Activated effector memory CD4-positive, alpha-beta T cell treated with Interleukin-2 at 50 U/mL for 16 hours (primary cell): ENCODE results near the gene TLE1.
"Not testable (repeated sequence)": the region's sequence is repeated elsewhere in the genome, so short reads cannot be mapped to it uniquely, and the experiment has no call there.

Experiments
- DNase-seq: peaks from one replicate; pipeline ENCODE4 v3.0.0-alpha.2; 2020

Gene TLE1

GRCh38 chr9:81598811-81599210 is 90.5 kb downstream of the TLE1 start:
- DNase-seq = no peak

GRCh38 chr9:81598123-81598497 is 91.2 kb downstream of the TLE1 start:
- no peak for DNase-seq

GRCh38 chr9:81597419-81598122 is 91.8 kb downstream of the TLE1 start:
- no peak for DNase-seq

- DNase-seq = no peak
Measured at GRCh38 chr9:81596679-81597418, 92.5 kb downstream of the TLE1 start.

DNA sequence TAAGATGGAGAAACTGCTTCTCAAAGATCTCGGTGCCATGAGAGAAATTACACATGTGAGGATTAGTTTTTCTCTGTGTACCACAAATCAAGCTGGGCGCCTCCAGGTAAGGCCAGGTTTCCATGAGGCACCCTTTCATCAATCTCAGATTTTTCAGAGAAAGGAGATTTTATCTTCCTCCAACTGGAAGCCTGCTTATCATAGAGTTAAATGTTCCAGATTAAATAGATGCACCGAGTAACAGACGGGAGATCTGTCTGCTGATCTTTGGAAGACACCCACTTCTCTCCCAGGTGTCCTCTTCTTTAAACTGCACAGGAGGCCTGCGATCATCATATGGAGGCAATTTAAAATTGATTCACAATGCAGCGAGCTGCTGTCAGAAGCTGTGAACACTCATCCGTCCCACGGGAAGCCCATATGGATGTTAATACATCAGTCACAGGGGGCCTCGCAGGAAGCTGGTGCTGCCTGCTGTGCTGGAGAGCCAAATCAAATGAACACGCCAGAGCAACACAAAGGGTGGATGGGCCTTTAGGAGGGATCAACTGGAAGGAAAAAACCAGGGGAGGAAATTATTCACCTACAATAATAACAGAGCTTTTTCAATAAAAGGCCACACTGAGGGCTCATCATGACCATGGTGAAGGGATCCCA is 93.3 kb downstream of the TLE1 start:
- no peak for DNase-seq

GRCh38 chr9:81595293-81595692 is 94.1 kb downstream of the TLE1 start:
- not testable (repeated sequence) for DNase-seq

GRCh38 chr9:81594415-81594814 is 94.9 kb downstream of the TLE1 start:
- DNase-seq = no peak

DNA sequence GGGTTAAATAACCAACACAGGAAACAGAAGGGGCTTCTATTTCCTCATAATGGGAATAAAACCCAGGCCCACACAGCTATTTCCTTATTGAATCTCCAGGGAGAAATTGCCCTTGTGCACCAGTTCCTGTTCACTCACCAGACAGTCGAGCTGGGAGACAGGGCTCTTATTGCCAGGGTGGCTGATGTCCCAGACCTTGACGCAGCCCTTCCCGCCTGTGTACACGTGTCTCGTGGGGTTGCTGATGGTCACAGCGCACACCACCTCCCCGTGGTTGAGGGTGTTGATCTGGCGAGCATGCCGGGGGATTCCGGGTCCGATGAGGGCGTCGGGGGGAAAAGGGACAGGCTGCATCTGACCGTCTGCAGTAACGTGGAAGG is 96.5 kb downstream of the TLE1 start:
- no peak for DNase-seq

DNA sequence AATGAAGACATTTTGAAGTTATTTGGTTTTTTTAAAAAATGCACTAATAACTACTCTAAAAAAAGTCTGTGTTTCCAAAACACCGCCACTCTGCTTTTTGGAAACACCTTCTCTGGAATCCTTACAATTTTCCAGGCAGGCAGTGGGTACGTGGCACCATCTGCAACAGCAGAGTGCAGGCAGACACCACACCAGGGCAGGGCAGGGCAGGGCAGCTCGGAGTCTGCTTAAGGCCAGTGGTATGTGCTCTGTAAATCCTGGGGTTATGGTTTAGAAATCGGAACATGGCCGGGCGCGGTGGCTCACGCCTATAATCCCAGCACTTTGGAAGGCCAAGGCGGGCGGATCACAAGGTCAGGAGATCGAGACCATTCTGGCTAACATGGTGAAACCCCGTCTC is 97.6 kb downstream of the TLE1 start:
- DNase-seq = no peak

GRCh38 chr9:81590688-81591087 is 98.7 kb downstream of the TLE1 start:
- DNase-seq = no peak

- DNase-seq = no peak
Measured at GRCh38 chr9:81589819-81590218, 99.5 kb downstream of the TLE1 start.

DNA sequence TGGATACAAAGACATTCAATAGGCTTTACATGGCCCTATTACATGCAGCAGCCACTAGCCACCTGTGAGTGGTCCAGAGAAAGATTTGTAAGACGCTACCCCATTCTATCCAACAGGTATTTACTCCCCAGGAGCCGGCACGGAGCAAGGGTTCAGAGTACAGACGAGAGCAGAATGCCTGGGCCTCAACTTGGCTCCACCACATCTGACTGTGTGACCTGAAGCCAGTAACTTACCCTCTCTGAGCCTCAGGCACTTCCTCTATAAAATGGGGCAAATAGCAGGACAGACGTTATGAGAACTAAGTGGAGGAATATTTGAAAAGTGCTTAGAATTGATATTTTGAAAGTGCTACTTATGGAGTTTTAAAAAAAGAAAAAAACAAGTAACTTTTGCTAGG is 100.0 kb downstream of the TLE1 start:
- DNase-seq = no peak

- DNase-seq = no peak
Measured at GRCh38 chr9:81588148-81588871, 101.0 kb downstream of the TLE1 start.

GRCh38 chr9:81586786-81587185 is 102.6 kb downstream of the TLE1 start:
- DNase-seq = no peak

DNA sequence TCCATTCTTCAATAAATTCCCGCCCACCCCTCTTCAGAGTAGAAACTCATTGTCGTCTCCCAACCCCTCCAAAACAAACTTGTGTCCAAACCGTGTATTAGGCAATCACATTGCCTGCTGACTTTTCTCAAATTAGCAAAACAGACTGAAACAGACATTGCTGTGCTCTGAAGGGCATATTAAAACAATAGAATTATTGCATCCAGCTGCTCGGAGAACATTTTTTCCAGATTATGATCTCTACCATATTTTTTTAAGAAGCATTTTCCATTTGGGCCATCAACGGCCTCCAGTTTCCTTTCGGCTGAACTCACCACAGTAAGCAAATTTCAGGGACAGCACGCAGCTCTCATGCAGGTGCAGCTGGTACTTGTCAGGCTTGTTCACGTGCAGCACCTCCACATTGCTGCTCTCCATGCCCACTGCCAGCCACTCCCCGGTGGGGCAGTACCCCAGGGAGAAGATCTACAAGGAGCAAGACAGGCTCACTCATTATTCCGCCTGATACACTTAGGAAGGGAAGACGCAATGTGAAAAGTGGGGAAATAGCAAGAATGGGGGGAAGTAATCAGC is 104.1 kb downstream of the TLE1 start:
- DNase-seq = no peak

DNA sequence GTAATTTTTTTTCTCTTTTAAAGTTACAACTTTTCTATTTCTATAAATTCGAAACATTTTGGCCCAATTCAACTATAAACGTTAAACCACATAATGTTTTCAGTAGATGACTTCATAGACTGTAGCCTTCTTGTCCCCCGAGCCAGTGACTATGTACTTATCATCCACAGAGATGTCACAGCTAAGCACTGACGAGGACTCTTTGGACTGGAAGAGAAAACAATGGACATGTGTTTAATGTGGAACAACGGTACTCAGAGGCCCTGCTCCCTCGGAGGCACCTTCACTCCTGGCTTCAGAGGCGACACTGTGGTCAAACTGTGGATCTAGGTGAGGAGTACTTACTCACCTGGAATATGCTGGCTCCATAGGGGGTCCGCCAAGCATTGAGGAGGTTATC is 105.2 kb downstream of the TLE1 start:
- DNase-seq = no peak

DNA sequence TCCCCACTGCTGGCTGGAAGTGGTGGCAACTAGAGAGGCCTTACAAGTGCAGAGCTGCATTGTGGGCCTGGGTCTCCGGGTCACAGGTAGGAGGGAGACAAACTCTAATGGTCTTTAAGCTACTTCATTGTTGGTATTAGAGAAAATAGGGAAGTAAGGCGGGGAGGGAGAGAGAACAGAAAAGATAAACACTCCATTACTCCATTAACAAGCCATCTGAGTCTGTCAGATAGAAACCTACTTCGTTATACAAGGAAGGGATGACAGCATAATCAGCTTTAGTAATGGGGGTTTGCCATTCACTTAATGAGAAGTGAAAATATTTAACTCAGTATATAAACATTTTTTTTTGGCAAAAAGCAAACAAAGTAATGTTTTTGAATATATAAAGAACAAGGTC is 107.4 kb downstream of the TLE1 start:
- DNase-seq = no peak

DNA sequence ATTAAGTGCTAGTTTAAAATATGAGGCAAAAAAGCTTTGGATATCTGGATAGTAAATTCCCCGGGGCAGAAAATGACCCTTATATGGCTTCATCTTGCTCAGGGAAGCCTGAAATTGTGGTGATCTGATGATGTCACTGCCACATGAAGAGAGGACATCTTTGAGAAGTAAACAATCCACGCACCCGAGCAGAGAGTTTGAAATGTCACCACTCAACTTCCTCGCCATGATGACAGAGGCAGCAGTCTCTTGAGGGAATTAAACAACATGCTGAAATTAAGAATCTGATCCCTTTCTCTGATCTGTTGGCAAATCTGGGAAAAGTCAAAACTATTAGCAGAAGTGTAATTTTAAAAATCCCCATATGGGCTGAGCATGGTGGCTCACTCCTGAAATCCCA is 110.0 kb downstream of the TLE1 start:
- no peak for DNase-seq

DNA sequence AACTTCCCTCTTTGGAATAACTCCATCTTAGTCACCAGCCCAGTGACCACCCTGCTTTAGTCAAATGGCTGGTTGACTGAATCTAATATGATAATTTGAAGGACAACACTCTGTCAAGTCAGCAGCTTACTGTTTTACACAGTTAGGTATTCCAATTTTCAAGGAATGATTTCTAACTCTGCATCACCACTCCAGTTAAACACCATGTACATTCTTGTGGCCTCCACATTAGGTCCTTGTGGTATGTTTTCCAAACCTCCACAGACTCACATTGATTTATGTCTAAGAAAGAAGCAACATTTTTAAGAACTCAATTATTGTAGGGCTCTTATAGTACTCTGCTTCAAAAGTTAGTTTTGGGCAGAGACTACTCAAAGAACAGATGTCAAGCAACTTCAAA is 110.7 kb downstream of the TLE1 start:
- no peak for DNase-seq

- no peak for DNase-seq
Measured at GRCh38 chr9:81575956-81576355, 113.4 kb downstream of the TLE1 start.

DNA sequence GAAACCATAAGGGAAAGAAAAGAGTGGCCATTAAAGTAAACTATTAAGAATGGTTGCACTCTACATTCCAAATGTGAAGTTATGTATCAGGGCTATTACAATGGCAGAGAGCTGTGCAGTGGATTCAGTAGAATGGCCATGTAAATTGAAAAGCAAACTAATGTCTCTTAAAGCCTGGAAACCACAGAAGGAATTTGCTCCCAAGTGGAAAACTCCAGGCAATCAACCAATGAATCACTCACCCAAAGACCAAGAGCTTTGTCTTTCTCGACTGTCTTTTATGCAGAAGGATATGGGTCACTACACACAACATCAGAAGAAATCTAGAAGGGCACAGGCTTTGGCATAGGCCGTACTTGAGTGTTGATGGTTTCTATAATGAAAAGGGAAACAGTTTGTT is 114.9 kb downstream of the TLE1 start:
- no peak for DNase-seq

- no peak for DNase-seq
Measured at GRCh38 chr9:81573415-81574321, 115.7 kb downstream of the TLE1 start.
